Brain microvascular endothelial cell (primary cell): ENCODE results near the gene IP6K3.
A peak's percentile ranks its signal among the peaks of the same experiment; 100 is the strongest.

ENCODE experiments used
- DNase-seq: peaks from one replicate; pipeline ENCODE4 v3.0.0-alpha.2; 2020
- H3K27ac ChIP-seq: fragments of 250-450 bp; sonication (Bioruptor Pico); 2 replicates; pipeline ENCODE4 v1.5.1; 2020; ENCODE audit warnings: mild to moderate bottlenecking, moderate library complexity
- H3K27me3 ChIP-seq: fragments of 250-450 bp; sonication (Bioruptor Pico); replicated peaks from 2 replicates; pipeline ENCODE4 v1.5.1; 2020; ENCODE audit warnings: mild to moderate bottlenecking
- H3K36me3 ChIP-seq: fragments of 250-450 bp; sonication (Bioruptor Pico); replicated peaks from 2 replicates; pipeline ENCODE4 v1.5.1; 2020; ENCODE audit warnings: mild to moderate bottlenecking
- H3K4me3 ChIP-seq: 2 replicates; pipeline ENCODE4 v1.5.1; 2011; ENCODE audit warnings: low read depth, mild to moderate bottlenecking, control low read depth, low read length, moderate library complexity
- in situ Hi-C: cut with HindIII; loops from 2 replicates; pipeline ENCODE4 v1.10.0; 2017; ENCODE audit warnings: low sequenced_read_pairs, low pct_ligation_motif_present
- TF ChIP-seq, protein P1 (sequence below): IDR thresholded peaks from 2 replicates; pipeline ENCODE4 v1.5.1; 2011; ENCODE audit warnings: low read depth, mild to moderate bottlenecking, moderate library complexity, low read length, control low read depth, inconsistent platforms; ENCODE audit errors: missing control alignments

IP6K3 gene

DNA sequence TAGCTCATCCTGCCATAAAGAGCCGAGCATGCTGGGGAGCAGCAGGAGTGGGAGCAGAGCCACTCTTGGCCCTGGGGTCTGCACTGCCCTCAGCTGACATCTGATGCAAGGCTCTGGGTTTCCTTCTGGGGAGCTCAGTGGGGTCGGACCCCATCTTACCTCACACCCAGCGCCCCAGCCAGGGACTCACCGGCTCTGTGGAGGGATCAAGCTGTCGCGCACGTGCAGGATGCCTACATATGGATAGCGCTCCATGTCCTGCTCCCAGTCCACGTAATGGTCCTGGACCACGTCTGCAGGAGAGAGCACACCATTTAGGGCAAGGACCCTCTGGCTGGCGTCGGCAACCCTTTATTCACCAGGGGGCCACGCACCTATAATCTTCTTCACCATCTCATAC is 30.1 kb upstream of the IP6K3 start:
- no peak for DNase-seq
- Histone ChIP-seq H3K27ac (no peak overlapping the region), H3K36me3 (peaks cover 73% of the 10 kb centered on the region), H3K27me3 (no peaks in the 10 kb centered on the region), H3K4me3 (no peak overlapping the region)
- in situ Hi-C loops = no loop called here
- TF ChIP-seq, protein P1, sequence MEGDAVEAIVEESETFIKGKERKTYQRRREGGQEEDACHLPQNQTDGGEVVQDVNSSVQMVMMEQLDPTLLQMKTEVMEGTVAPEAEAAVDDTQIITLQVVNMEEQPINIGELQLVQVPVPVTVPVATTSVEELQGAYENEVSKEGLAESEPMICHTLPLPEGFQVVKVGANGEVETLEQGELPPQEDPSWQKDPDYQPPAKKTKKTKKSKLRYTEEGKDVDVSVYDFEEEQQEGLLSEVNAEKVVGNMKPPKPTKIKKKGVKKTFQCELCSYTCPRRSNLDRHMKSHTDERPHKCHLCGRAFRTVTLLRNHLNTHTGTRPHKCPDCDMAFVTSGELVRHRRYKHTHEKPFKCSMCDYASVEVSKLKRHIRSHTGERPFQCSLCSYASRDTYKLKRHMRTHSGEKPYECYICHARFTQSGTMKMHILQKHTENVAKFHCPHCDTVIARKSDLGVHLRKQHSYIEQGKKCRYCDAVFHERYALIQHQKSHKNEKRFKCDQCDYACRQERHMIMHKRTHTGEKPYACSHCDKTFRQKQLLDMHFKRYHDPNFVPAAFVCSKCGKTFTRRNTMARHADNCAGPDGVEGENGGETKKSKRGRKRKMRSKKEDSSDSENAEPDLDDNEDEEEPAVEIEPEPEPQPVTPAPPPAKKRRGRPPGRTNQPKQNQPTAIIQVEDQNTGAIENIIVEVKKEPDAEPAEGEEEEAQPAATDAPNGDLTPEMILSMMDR = no peak

- in situ Hi-C loops = no loop called here
Measured at GRCh38 chr6:33776186-33776585, 29.5 kb upstream of the IP6K3 start.

GRCh38 chr6:33774774-33775173 is 28.1 kb upstream of the IP6K3 start:
- peaks cover 59% of the 10 kb centered on the region for H3K36me3 ChIP-seq
- in situ Hi-C loops = loop anchor here (25.0 kb wide), 1 partner anchor 363 kb away; the partner anchor contains the start of gene GRM4
- TF ChIP-seq, protein P1 = no peak

More at GRCh38 chr6:33776186-33776585, 29.5 kb upstream of the IP6K3 start:
- Histone ChIP-seq H3K36me3 (peaks cover 73% of the 10 kb centered on the region), H3K27ac (no peak overlapping the region), H3K4me3 (no peak overlapping the region), H3K27me3 (no peaks in the 10 kb centered on the region)
- TF ChIP-seq, protein P1 = no peak
- DNase-seq = no peak

GRCh38 chr6:33772902-33773472 is 26.3 kb upstream of the IP6K3 start:
- Histone ChIP-seq H3K36me3 (peaks cover 42% of the 10 kb centered on the region), H3K27ac (no peak overlapping the region), H3K27me3 (no peaks in the 10 kb centered on the region), H3K4me3 (no peak overlapping the region)
- TF ChIP-seq, protein P1 = no peak
- in situ Hi-C loops = loop anchor here (25.0 kb wide), 1 partner anchor 364 kb away; the partner anchor contains the start of gene GRM4
- DNase-seq = no peak

More at GRCh38 chr6:33774774-33775173, 28.1 kb upstream of the IP6K3 start:
- Histone ChIP-seq H3K4me3 (no peak overlapping the region), H3K27ac (no peak overlapping the region), H3K27me3 (no peaks in the 10 kb centered on the region)
- no peak for DNase-seq

- Histone ChIP-seq H3K27ac (peak overlapping the region; percentile 24), H3K36me3 (peaks cover 34% of the 10 kb centered on the region), H3K4me3 (no peak overlapping the region), H3K27me3 (no peaks in the 10 kb centered on the region)
- DNase-seq = no peak
- TF ChIP-seq, protein P1 = no peak
- in situ Hi-C loops = loop anchor here (25.0 kb wide), 1 partner anchor 365 kb away; the partner anchor contains the start of gene GRM4
Measured at GRCh38 chr6:33772082-33772830, 25.6 kb upstream of the IP6K3 start.
